ENCODE data around the gene SLC2A1. TPM values are rescaled to one million over a fixed set of nuclear protein-coding genes. Genes with fewer than 3 reads are reported as not detected.

Gene SLC2A1
- total RNA-seq, 1 donor from 2014 or later = 506 TPM

DNA sequence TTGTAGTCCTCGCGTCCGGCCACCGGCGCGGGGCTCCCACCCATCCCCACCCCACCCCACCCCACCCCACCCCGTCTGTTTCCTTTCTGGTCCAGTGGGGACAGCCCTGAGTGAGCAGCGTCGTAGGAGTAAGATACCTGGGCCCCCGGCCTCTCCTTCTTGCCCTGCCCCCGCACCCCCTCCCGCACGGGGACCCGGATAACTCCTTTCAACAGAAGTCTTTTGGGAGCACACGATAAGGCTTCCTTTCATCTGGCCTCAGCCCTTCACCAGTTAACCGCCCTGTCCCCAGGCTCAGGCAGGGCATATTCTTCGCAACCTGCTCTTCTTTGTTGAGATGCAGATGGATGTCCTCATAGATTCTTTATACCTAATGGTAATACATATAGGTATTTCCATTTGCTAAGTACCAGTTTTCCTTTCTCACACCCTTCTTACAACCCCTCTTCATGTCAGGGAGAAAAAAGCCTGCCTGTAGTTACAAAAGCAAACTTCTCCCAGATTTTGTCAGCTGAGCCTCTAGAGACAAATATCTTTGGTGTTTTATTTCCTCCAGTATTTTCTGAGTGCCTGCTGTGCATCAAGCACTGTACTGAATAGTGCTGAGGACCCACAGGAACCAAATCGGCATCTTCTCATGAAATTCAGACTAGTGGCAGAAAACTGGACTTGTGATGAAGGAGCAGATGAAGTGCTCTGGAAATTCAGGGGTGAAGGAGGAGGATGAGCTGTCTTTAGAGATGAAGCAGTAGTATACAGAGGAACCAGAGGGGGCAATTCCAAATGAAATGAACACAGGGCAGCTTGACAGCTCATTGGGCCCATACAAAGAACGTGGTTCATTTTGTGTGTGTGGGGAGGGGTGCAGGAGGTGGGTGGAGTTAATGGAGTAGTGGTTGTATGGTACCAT lies 33.6 kb downstream of the SLC2A1 start:
- no peaks in the 10 kb centered on the region for H4K20me1 ChIP-seq (ENCODE audit: insufficient read depth, low read length)
- H3K4me2 ChIP-seq (ENCODE audit: low read length) = peak overlapping the region; percentile 97
- peak overlapping the region; percentile 78 for H3K9ac ChIP-seq (ENCODE audit: low read length)
- no peak for TF ChIP-seq EZH2 (IDR thresholded peaks at IDR 0.05; ENCODE audit: insufficient read depth, low read length)
- TF ChIP-seq, protein P1, sequence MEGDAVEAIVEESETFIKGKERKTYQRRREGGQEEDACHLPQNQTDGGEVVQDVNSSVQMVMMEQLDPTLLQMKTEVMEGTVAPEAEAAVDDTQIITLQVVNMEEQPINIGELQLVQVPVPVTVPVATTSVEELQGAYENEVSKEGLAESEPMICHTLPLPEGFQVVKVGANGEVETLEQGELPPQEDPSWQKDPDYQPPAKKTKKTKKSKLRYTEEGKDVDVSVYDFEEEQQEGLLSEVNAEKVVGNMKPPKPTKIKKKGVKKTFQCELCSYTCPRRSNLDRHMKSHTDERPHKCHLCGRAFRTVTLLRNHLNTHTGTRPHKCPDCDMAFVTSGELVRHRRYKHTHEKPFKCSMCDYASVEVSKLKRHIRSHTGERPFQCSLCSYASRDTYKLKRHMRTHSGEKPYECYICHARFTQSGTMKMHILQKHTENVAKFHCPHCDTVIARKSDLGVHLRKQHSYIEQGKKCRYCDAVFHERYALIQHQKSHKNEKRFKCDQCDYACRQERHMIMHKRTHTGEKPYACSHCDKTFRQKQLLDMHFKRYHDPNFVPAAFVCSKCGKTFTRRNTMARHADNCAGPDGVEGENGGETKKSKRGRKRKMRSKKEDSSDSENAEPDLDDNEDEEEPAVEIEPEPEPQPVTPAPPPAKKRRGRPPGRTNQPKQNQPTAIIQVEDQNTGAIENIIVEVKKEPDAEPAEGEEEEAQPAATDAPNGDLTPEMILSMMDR (IDR thresholded peaks at IDR 0.05; ENCODE audit: insufficient read depth, low read depth, low read length) = no peak
- H3K27me3 ChIP-seq (ENCODE audit: insufficient read depth, low read length) = no peaks in the 10 kb centered on the region
- Mint-ChIP-seq H3K4me1 (ENCODE audit: low read depth, unreplicated experiment) (peaks cover 27% of the 10 kb centered on the region), H3K9me3 (ENCODE audit: unreplicated experiment) (no peaks in the 10 kb centered on the region), H3K36me3 (ENCODE audit: low read depth, unreplicated experiment) (peaks cover 28% of the 10 kb centered on the region), H3K27me3 (ENCODE audit: low read depth, unreplicated experiment) (no peaks in the 10 kb centered on the region), H3K27ac (ENCODE audit: unreplicated experiment) (peak overlapping the region; percentile 67), H3K4me3 (ENCODE audit: unreplicated experiment) (peak overlapping the region; percentile 75)
- H3K9me3 ChIP-seq (ENCODE audit: insufficient read depth, low read depth, low read length) = no peaks in the 10 kb centered on the region
- peaks cover 43% of the 10 kb centered on the region for H3K36me3 ChIP-seq (ENCODE audit: insufficient read depth, low read length)
- H3K27ac ChIP-seq (ENCODE audit: low read depth, low read length) = peak overlapping the region; percentile 74
- no peak overlapping the region for H2AFZ ChIP-seq (ENCODE audit: low read depth, low read length)
- H3K79me2 ChIP-seq (ENCODE audit: insufficient read depth, low read length) = peaks cover 3% of the 10 kb centered on the region
- FAIRE-seq = no peak
- H3K4me1 ChIP-seq (ENCODE audit: insufficient read depth, low read length) = peaks cover 15% of the 10 kb centered on the region
- peak overlapping the region; percentile 71 for H3K4me3 ChIP-seq (ENCODE audit: insufficient read depth, low read depth, low read length)
- no peak for DNase-seq (ENCODE audit: low read depth)

DNA sequence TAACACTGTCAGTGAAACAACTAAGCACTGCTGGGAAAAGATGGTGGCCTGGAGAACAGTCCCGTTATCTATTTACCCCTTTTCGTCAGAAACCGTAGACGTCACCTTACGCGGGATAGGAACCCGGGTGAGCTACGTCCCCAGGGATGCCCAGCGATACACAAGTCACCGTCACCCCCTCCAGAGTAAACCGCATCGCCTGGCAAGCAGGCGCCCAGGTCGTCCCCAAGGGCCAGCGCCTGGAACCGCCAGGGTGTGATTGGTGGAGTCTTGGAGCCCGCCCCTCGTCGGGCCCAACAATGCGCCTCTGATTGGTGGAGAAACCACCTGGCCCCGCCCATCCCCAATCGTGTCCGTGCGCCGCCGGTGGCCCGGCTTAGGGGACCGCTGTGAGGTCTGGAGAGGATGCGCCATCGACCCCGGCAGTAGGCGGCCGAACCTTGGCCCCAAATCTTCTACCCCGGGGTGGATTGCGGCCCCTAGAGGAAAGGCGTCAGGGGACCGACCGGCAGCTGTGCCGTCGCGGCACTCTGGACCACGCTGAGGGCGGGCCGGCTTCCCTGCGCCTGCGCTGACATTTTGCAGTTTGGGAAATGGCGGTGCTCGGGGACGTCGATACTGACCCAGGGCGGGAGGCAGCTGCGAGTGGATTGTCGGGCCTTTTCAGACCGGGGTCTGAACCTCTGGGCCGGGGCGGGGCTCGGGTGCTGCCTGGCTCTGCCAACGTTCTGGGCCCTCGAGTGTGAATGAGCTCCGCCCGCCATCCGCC lies 34.4 kb downstream of the SLC2A1 start:
- H3K27ac ChIP-seq (ENCODE audit: low read depth, low read length) = peak overlapping the region; percentile 74
- peak overlapping the region; percentile 78 for H3K9ac ChIP-seq (ENCODE audit: low read length)
- H3K36me3 ChIP-seq (ENCODE audit: insufficient read depth, low read length) = peaks cover 36% of the 10 kb centered on the region
- no peaks in the 10 kb centered on the region for H3K9me3 ChIP-seq (ENCODE audit: insufficient read depth, low read depth, low read length)
- no peaks in the 10 kb centered on the region for H3K79me2 ChIP-seq (ENCODE audit: insufficient read depth, low read length)
- H3K27me3 ChIP-seq (ENCODE audit: insufficient read depth, low read length) = no peaks in the 10 kb centered on the region
- H3K4me3 ChIP-seq (ENCODE audit: insufficient read depth, low read depth, low read length) = peak overlapping the region; percentile 71
- H3K36me3 Mint-ChIP-seq (ENCODE audit: low read depth, unreplicated experiment) = peaks cover 23% of the 10 kb centered on the region
- peak overlapping the region; percentile 95 for H2AFZ ChIP-seq (ENCODE audit: low read depth, low read length)
- peaks cover 15% of the 10 kb centered on the region for H3K4me1 ChIP-seq (ENCODE audit: insufficient read depth, low read length)
- peak overlapping the region; percentile 95 for H3K27ac Mint-ChIP-seq (ENCODE audit: unreplicated experiment)
- TF ChIP-seq, protein P1 (IDR thresholded peaks at IDR 0.05; ENCODE audit: insufficient read depth, low read depth, low read length) = no peak
- TF ChIP-seq EZH2 (IDR thresholded peaks at IDR 0.05; ENCODE audit: insufficient read depth, low read length) = no peak
- H3K4me3 Mint-ChIP-seq (ENCODE audit: unreplicated experiment) = peak overlapping the region; percentile 78
- H3K4me2 ChIP-seq (ENCODE audit: low read length) = peak overlapping the region; percentile 97
- H3K9me3 Mint-ChIP-seq (ENCODE audit: unreplicated experiment) = no peaks in the 10 kb centered on the region
- no peaks in the 10 kb centered on the region for H4K20me1 ChIP-seq (ENCODE audit: insufficient read depth, low read length)
- DNase-seq (ENCODE audit: low read depth) (peak; percentile 62), FAIRE-seq (no peak)
- H3K27me3 Mint-ChIP-seq (ENCODE audit: low read depth, unreplicated experiment) = no peaks in the 10 kb centered on the region
- peaks cover 25% of the 10 kb centered on the region for H3K4me1 Mint-ChIP-seq (ENCODE audit: low read depth, unreplicated experiment)
